Endothelial cell of umbilical vein (primary cell): ENCODE data around the gene ESPNL. TPM values are rescaled to one million over a fixed set of nuclear protein-coding genes. Genes with fewer than 3 reads are reported as not detected.

Experiments
- BruUV-seq: library from RNA; stranded (reverse); fragments of 400-500 nt; replicated peaks from 2 replicates; lab custom pipeline; 2021; lab: Mats Ljungman, UMichigan
- CTCF ChIA-PET: fragments of 300-600, 350-600 bp; sonication (Branson Sonifier 250); formaldehyde crosslinking; loops from one replicate; lab custom pipeline; 2021; ENCODE audit warnings: antibody characterized with exemption, inconsistent platforms; lab: Charles Lee
- POLR2A ChIA-PET: fragments of 300-600, 350-600 bp; sonication (Branson Sonifier 250); formaldehyde crosslinking; loops from one replicate; lab custom pipeline; 2021; ENCODE audit warnings: antibody characterized with exemption, inconsistent platforms; lab: Charles Lee
- DNase-seq: peaks from one replicate; pipeline ENCODE4 v3.0.0-alpha.2; 2011; ENCODE audit warnings: low read depth, low spot score
- FAIRE-seq: peaks from 2 replicates; lab custom pipeline; 2011; peaks lifted over from hg19 to GRCh38; lab: Jason Lieb, UNC
- H2AFZ ChIP-seq: 2 replicates; pipeline ENCODE4 v1.6.0; 2012; ENCODE audit warnings: low read depth, low read length, control low read depth, inconsistent platforms
- H3K27ac ChIP-seq: 2 replicates; pipeline ENCODE4 v1.5.1; 2011; ENCODE audit warnings: low read depth, mild to moderate bottlenecking, control low read depth, low read length, moderate library complexity; ENCODE audit not compliant: insufficient read depth
- H3K27me3 ChIP-seq, 2 experiments: 2 replicates each; pipeline versions ENCODE4 v1.6.0 to v1.6.1; 2011; ENCODE audit warnings: low read length in 2 of 2, mixed read lengths in 1 of 2; ENCODE audit not compliant: control insufficient read depth in 2 of 2, insufficient read depth in 2 of 2
- H3K36me3 ChIP-seq, 2 experiments: 2 replicates in 1 of 2; 3 replicates in 1 of 2; pipeline ENCODE4 v1.5.1; 2011; ENCODE audit warnings: low read length in 2 of 2, mild to moderate bottlenecking in 1 of 2, moderate library complexity in 1 of 2; ENCODE audit not compliant: control insufficient read depth in 2 of 2, insufficient read depth in 2 of 2; ENCODE audit errors: extremely low read depth in 1 of 2
- H3K4me1 ChIP-seq: 3 replicates; pipeline ENCODE4 v1.5.1; 2011; ENCODE audit warnings: mild to moderate bottlenecking, low read length; ENCODE audit not compliant: control insufficient read depth, insufficient read depth; ENCODE audit errors: extremely low read depth
- H3K4me2 ChIP-seq: 2 replicates; pipeline ENCODE4 v1.6.1; 2011; ENCODE audit warnings: low read length, control low read depth, mixed read lengths; ENCODE audit not compliant: insufficient read depth
- H3K4me3 ChIP-seq, 3 experiments: fragments of 200-600 bp in 1 of 3; sonication (generic), shearing (Covaris generic) in 1 of 3; replicated peaks in 1 of 3; 2 replicates each; pipeline ENCODE4 v1.5.1; 2011 to 2016; ENCODE audit warnings: control low read depth in 3 of 3, low read length in 3 of 3, mild to moderate bottlenecking in 2 of 3, inconsistent platforms in 1 of 3, low read depth in 1 of 3, moderate library complexity in 1 of 3; ENCODE audit not compliant: insufficient read depth in 1 of 3
- H3K79me2 ChIP-seq: 2 replicates; pipeline ENCODE4 v1.6.0; 2012; ENCODE audit warnings: low read length, inconsistent platforms; ENCODE audit not compliant: control insufficient read depth, insufficient read depth
- H3K9ac ChIP-seq: replicated peaks from 2 replicates; pipeline ENCODE3; 2011; ENCODE audit warnings: low read length, control low read depth; ENCODE audit not compliant: insufficient read depth; ENCODE audit errors: extremely low read depth
- H3K9me1 ChIP-seq: replicated peaks from 3 replicates; pipeline ENCODE4 v1.6.0; 2011; ENCODE audit warnings: mild to moderate bottlenecking, low read length; ENCODE audit not compliant: control insufficient read depth, insufficient read depth; ENCODE audit errors: extremely low read depth
- H3K9me3 ChIP-seq: replicated peaks from 2 replicates; pipeline ENCODE4 v1.5.1; 2012; ENCODE audit warnings: low read length, inconsistent platforms; ENCODE audit not compliant: control insufficient read depth, insufficient read depth
- H4K20me1 ChIP-seq: replicated peaks from 2 replicates; pipeline ENCODE3; 2011; ENCODE audit warnings: mild to moderate bottlenecking, low read length; ENCODE audit not compliant: control insufficient read depth, insufficient read depth; ENCODE audit errors: extremely low read depth
- CTCF ChIP-seq, 2 donors: IDR thresholded peaks; 1 replicate in 1 of 2; 2 replicates in 1 of 2; pipeline ENCODE4 v1.5.1; 2011; ENCODE audit warnings: low read length in 2 of 2, mild to moderate bottlenecking in 2 of 2, moderate library complexity in 2 of 2, control low read depth in 1 of 2, inconsistent platforms in 1 of 2, low read depth in 1 of 2; ENCODE audit not compliant: insufficient read depth in 1 of 2; ENCODE audit errors: extremely low read depth in 1 of 2
- EZH2 ChIP-seq: IDR thresholded peaks from 2 replicates; pipeline ENCODE4 v1.6.1; 2012; ENCODE audit warnings: borderline replicate concordance, low read depth, mild to moderate bottlenecking, moderate library complexity, low read length, inconsistent platforms; ENCODE audit not compliant: severe bottlenecking
- FOS ChIP-seq: IDR thresholded peaks from 2 replicates; pipeline ENCODE4 v1.6.1; 2011; ENCODE audit warnings: mild to moderate bottlenecking, low read length, moderate library complexity, borderline replicate concordance; ENCODE audit not compliant: insufficient read depth
- GATA2 ChIP-seq: IDR thresholded peaks from 2 replicates; pipeline ENCODE4 v1.7.0; 2011; ENCODE audit warnings: low read depth, mild to moderate bottlenecking, moderate library complexity, mixed read lengths, low read length; ENCODE audit not compliant: insufficient read length, insufficient read depth
- JUN ChIP-seq: IDR thresholded peaks from 2 replicates; pipeline ENCODE4 v1.6.1; 2011; ENCODE audit warnings: borderline replicate concordance, low read depth; ENCODE audit not compliant: insufficient read length, insufficient read depth
- MAX ChIP-seq: IDR thresholded peaks from 2 replicates; pipeline ENCODE4 v1.6.1; 2011; ENCODE audit not compliant: insufficient read depth, insufficient read length
- MYC ChIP-seq: IDR thresholded peaks from one replicate; pipeline ENCODE4 v1.6.1; 2011; ENCODE audit warnings: mild to moderate bottlenecking, low read depth, low read length
- POLR2A ChIP-seq: IDR thresholded peaks from 2 replicates; pipeline ENCODE4 v1.6.1; 2012; ENCODE audit warnings: low read depth, mild to moderate bottlenecking, control low read depth, low read length
- POLR2AphosphoS5 ChIP-seq: IDR thresholded peaks from 2 replicates; pipeline ENCODE4 v1.6.1; 2012; ENCODE audit warnings: low read depth, mild to moderate bottlenecking, control low read depth, low read length, moderate library complexity; ENCODE audit not compliant: insufficient read depth
- dilution Hi-C: fragments of 300-500 bp; cut with MboI; formaldehyde crosslinking; loops from one replicate; pipeline ENCODE4 v1.15.0; 2019; ENCODE audit warnings: low sequenced_read_pairs; ENCODE audit not compliant: extremely low pct_ligation_motif_present
- intact Hi-C: fragments of 100-400 bp; cut with micrococcal nuclease; formaldehyde crosslinking; loops from one replicate; pipeline ENCODE4 v1.10.0; 2022
- polyA plus RNA-seq, 4 experiments: library from polyadenylated mRNA; depleted of rRNA in 3 of 4; stranded (reverse) in 3 of 4; unstranded in 1 of 4; fragments of >200 nt; gene quantifications; 2 replicates each; pipeline versions ENCODE4 v1.2.1 to v1.2.3, GENCODE V29; 2011 to 2012; ENCODE audit warnings: missing spikeins in 1 of 4
- total RNA-seq: library from RNA; stranded (reverse); gene quantifications from 2 replicates; pipeline ENCODE4 v1.2.3, GENCODE V29; 2021

Gene ESPNL
- total and polyA plus RNA-seq, 2 donors (not counting 3 experiments of a cell fraction or from before 2014, with no cell fraction given) = not detected

- H2AFZ ChIP-seq = no peak overlapping the region
These were observed 54.4 kb downstream of the ESPNL start for GRCh38 chr2:238154570-238154969.

More at GRCh38 chr2:238154570-238154969, 54.4 kb downstream of the ESPNL start:
- Histone ChIP-seq H3K4me3 (no peak overlapping the region), H3K27me3 (peaks cover 0 to 3% of the 10 kb centered on the region in 2 experiments), H4K20me1 (no peaks in the 10 kb centered on the region), H3K79me2 (no peaks in the 10 kb centered on the region), H3K9me3 (no peaks in the 10 kb centered on the region), H3K4me2 (no peak overlapping the region), H3K36me3 (no peaks in the 10 kb centered on the region), H3K27ac (no peak overlapping the region), H3K4me1 (no peaks in the 10 kb centered on the region), H3K9me1 (no peaks in the 10 kb centered on the region), H3K9ac (no peak overlapping the region)
- dilution Hi-C loops = no loop called here
- ChIA-PET CTCF (interaction anchor here (1.6 kb wide), 1 partner anchor 109 kb away, joined by 4 read pairs; no protein-coding TSS in a partner anchor), POLR2A (no interaction called here)
- TF ChIP-seq POLR2A (no peak), EZH2 (no peak), MYC (no peak), JUN (no peak), MAX (no peak), FOS (no peak), POLR2AphosphoS5 (no peak), GATA2 (no peak), CTCF (IDR thresholded peaks at IDR 0.05; ENCODE audit: extremely low read depth in 1 of 2, insufficient read depth in 1 of 2, low read depth in 1 of 2, low read length in 2 of 2) (no peak)
- BruUV-seq = no TSS peak
- no peak for FAIRE-seq
- intact Hi-C loops = no loop called here
- no peak for DNase-seq
